ENCODE measurements around the gene DPP9.

Gene DPP9

GRCh38 chr19:4712771-4713170 lies 10.9 kb downstream of the DPP9 start:
- no peak for DNase-seq (ENCODE audit: extremely low spot score)
- CTCF ChIA-PET, result interaction anchor here (3.0 kb wide), 1 partner anchor 9 kb away, joined by 13 read pairs; no protein-coding TSS in a partner anchor
- TF ChIP-seq, protein P1, sequence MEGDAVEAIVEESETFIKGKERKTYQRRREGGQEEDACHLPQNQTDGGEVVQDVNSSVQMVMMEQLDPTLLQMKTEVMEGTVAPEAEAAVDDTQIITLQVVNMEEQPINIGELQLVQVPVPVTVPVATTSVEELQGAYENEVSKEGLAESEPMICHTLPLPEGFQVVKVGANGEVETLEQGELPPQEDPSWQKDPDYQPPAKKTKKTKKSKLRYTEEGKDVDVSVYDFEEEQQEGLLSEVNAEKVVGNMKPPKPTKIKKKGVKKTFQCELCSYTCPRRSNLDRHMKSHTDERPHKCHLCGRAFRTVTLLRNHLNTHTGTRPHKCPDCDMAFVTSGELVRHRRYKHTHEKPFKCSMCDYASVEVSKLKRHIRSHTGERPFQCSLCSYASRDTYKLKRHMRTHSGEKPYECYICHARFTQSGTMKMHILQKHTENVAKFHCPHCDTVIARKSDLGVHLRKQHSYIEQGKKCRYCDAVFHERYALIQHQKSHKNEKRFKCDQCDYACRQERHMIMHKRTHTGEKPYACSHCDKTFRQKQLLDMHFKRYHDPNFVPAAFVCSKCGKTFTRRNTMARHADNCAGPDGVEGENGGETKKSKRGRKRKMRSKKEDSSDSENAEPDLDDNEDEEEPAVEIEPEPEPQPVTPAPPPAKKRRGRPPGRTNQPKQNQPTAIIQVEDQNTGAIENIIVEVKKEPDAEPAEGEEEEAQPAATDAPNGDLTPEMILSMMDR (IDR thresholded peaks at IDR 0.05; ENCODE audit: control extremely low read depth, extremely low read depth, low read depth, missing control alignments), result no peak
- POLR2A ChIA-PET, result no interaction called here

- DNase-seq (ENCODE audit: extremely low spot score), result no peak
- TF ChIP-seq, protein P1 (IDR thresholded peaks at IDR 0.05; ENCODE audit: control extremely low read depth, extremely low read depth, low read depth, missing control alignments), result no peak
- ChIA-PET POLR2A (no interaction called here), CTCF (interaction anchor here (1.1 to 3.0 kb wide), 3 partner anchors 11 to 75 kb away, joined by 3 to 13 read pairs (median 3); no protein-coding TSS in a partner anchor)
These were observed 12.4 kb downstream of the DPP9 start for GRCh38 chr19:4711211-4711610.

DNA sequence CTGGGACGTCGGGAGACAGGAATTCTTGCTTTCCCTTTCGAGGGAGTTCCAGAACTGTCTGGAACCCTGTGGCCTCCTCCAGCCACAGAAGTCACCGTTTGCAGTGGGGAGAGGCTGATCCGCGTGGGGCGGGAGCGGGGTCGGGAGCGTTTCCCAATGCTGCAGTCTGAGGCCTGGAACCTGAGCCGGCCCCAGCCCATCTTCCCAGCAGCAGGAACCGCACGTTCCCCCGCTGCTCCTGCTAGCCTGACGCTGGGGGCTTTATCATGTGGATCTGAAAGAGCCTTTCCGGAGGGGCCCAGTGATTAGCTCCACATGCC lies 13.4 kb downstream of the DPP9 start:
- CTCF ChIA-PET, result interaction anchor here (1.1 to 1.6 kb wide), 2 partner anchors 14 to 74 kb away, joined by 3 read pairs; no protein-coding TSS in a partner anchor
- no peak for DNase-seq (ENCODE audit: extremely low spot score)
- TF ChIP-seq, protein P1 (IDR thresholded peaks at IDR 0.05; ENCODE audit: control extremely low read depth, extremely low read depth, low read depth, missing control alignments), result no peak
- POLR2A ChIA-PET, result no interaction called here

DNA sequence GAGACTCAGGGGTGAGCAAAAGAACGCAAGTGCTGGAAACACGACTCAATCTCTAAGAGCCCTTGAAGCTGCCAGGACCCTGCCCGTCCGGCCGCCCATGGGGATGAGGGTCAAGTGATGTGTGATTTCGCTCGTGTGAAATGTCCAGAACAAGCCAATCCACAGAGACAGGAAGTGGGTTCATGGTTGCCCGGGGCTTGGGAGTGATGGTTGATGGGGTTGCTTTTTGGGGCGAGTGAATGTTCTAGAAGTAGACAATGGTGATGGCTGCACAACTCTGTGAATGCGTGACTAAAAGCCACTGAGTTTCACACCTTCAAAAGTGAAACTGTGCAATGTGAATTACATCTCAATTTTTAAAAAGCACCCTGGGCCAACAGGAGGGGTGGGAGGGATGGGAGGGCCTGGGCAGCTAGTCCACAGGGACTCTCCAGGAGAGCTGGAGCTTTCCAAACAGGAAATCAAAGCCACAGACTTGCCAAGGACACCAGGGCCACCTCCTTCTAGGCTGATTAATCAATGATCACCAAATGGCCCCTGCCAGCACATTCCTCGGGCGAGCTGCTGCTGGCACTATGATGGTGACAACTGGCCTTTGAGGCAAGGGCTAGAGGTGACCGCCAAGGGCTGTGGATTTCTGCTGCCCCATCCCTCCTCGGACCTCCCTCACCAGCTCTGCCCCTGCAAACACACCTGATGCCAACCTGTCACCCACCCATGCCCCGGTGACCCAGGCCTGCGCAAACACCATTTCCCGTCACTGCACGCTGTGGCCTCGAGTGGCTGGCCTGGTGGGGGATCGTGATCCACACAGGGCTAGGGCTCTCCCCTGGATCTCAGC lies 14.0 kb downstream of the DPP9 start:
- TF ChIP-seq, protein P1 (IDR thresholded peaks at IDR 0.05; ENCODE audit: control extremely low read depth, extremely low read depth, low read depth, missing control alignments), result no peak
- ChIA-PET CTCF (interaction anchor here (1.1 kb wide), 1 partner anchor 15 kb away, joined by 3 read pairs; no protein-coding TSS in a partner anchor), POLR2A (interaction anchor here (0.6 kb wide), 1 partner anchor 103 kb away, joined by 3 read pairs; no protein-coding TSS in a partner anchor)
- DNase-seq (ENCODE audit: extremely low spot score), result no peak

GRCh38 chr19:4707956-4708650 lies 15.5 kb downstream of the DPP9 start:
- TF ChIP-seq, protein P1 (IDR thresholded peaks at IDR 0.05; ENCODE audit: control extremely low read depth, extremely low read depth, low read depth, missing control alignments), result no peak
- DNase-seq (ENCODE audit: extremely low spot score), result no peak
- ChIA-PET POLR2A (no interaction called here), CTCF (no interaction called here)

- ChIA-PET POLR2A (no interaction called here), CTCF (interaction anchor here (0.7 kb wide), 1 partner anchor 10 kb away, joined by 3 read pairs; no protein-coding TSS in a partner anchor)
- no peak for DNase-seq (ENCODE audit: extremely low spot score)
- TF ChIP-seq, protein P1 (IDR thresholded peaks at IDR 0.05; ENCODE audit: control extremely low read depth, extremely low read depth, low read depth, missing control alignments), result no peak
These were observed 16.3 kb downstream of the DPP9 start for GRCh38 chr19:4707322-4707721.

Data from GM10248 (cell line).